Fibroblast of gingiva (primary cell): ENCODE measurements around the gene IL1A.

Experiments
- DNase-seq: peaks from one replicate; pipeline ENCODE4 v3.0.0-alpha.2; 2011; ENCODE audit warnings: low read depth

IL1A gene

DNA sequence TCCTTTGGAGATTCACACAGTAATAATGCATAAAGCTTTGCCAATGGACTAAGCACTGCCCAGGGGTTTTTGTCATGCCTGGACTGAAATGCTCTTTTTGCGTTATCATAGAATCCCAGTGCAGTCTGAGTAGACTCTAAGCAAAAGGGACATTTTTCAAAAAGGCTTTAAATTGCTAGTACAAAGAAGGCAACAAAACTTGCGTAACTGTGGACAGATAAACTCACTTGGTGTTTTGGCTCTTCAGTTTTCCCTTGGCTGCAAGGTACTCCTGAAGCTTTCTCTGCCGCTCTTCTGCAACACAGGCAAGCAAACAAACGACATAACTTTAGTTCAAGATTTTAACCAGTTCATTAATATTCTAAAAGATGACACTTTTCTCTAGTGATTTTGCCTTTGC, 22.0 kb downstream of the IL1A start:
- no peak for DNase-seq

- no peak for DNase-seq
Observed at GRCh38 chr2:112760149-112760548, 24.1 kb downstream of the IL1A start.

GRCh38 chr2:112758711-112759110, 25.6 kb downstream of the IL1A start:
- no peak for DNase-seq

GRCh38 chr2:112757265-112757664, 27.0 kb downstream of the IL1A start:
- peak; percentile 30 for DNase-seq

- DNase-seq: no peak
Observed at GRCh38 chr2:112756207-112756606, 28.1 kb downstream of the IL1A start.

DNA sequence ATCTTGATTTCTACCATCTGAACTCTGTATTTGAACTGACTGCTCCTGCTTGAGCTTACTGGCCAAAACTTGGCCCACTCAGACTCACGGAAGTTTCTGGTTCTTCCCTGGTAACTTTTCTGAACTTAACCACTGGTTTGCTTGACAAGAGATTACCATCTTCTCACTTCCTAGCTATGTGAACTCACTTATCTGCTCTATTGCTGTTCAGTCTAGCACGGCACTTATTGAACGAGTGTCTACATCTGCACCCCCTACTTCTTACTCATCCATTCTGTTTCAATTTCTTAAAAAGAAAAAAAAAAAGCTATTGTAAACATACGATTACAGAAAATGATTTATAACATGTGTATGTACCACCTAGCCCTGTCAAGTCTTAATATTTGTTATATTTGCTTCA, 28.8 kb downstream of the IL1A start:
- no peak for DNase-seq

GRCh38 chr2:112754564-112754963, 29.7 kb downstream of the IL1A start:
- no peak for DNase-seq

- DNase-seq: no peak
Observed at GRCh38 chr2:112752667-112753066, 31.6 kb downstream of the IL1A start.

- no peak for DNase-seq
Observed at GRCh38 chr2:112751451-112752197, 32.7 kb downstream of the IL1A start.

DNA sequence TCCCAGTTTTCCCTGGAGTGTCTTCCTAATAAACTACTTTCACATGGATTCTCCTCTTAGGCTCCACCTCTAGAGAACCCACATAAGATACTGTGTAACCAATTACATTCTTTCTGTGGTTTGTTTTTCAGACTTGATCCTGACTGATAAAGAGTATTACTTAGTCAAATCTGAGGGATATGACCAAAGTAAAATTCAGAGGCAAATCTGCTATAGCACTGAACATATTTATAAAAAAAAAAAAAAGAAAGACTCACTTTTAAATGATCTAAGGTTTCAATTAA, 33.8 kb downstream of the IL1A start:
- DNase-seq: no peak

DNA sequence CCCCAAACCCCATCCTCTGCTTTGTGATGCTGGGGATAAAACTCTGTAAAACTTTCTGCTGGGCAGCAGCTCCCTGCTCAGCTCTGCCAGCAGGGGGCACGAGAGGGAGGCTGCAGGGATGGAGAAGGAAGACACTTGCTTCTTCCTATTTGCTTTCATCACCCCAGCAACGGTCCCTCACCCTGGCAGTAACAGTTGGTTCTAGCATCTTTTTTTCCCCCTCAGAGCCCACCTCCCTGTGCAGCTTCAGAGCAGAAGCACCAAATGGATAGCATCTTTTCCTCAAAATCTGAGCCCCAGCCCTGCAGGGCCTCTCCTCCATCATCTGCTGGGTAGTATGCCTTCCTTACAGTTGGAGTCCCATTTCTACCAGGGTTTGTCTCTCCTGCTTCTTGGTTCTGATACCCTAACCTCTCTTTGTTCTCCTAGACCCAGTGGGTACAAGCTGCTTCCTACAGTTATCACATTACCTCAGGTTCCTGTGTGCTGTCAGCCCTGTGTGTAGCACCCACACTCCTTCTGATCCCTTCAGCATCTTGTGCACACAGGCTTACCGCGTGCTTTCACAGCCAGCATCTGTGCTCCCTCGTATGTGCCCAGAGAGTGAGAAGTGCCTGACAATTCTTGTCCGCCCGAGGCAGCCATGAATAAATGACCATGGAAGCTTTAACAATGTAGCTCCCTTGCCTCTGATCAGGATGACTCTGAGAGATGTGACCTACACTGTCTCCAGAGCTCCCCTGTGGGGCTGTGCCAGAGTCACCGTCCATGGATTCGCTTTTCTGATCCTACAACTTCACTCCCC, 34.3 kb downstream of the IL1A start:
- DNase-seq: peak; percentile 74

GRCh38 chr2:112740527-112740926, 43.8 kb downstream of the IL1A start:
- no peak for DNase-seq

- DNase-seq: no peak
Observed at GRCh38 chr2:112737542-112738232, 46.6 kb downstream of the IL1A start.

GRCh38 chr2:112733871-112734270, 50.4 kb downstream of the IL1A start:
- DNase-seq: no peak

- no peak for DNase-seq
Observed at GRCh38 chr2:112733456-112733855, 50.8 kb downstream of the IL1A start.

DNA sequence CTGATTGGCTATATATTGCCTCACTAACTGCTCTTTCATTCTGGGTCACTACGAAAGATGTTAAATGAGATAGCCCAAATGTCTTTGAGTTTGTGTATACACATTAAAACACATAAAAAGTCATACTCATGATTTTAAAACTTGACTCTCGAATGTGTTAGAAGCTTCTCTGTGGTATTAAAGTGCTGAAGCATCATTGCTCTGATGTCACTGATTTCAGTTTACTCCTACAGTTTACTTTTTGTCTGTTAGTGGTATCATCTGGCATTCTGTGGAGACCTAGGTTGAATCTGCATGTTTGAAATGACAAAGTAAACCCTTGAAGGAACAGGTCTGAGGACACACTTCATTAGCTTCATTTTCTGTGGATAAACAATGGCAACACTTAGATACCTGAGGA, 52.8 kb downstream of the IL1A start:
- no peak for DNase-seq

DNA sequence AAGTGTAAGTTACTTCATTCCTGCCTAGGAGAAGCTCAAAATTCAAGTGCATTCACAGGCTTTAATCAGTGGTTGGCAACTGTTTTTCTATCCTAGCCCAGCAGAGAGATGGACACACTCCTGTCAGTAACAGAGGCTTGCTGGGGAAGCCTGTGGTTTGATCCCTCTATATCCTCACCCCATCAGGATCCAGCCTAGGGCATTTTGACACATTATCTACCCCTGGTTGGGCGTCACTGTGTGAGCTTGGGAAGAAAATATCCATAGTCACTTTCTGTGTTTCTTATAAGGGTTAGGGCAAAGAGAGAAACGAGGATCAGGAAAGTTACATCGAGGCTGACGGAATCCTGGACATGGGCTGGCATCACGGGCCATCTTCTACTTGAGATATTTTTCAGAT, 53.5 kb downstream of the IL1A start:
- no peak for DNase-seq

DNA sequence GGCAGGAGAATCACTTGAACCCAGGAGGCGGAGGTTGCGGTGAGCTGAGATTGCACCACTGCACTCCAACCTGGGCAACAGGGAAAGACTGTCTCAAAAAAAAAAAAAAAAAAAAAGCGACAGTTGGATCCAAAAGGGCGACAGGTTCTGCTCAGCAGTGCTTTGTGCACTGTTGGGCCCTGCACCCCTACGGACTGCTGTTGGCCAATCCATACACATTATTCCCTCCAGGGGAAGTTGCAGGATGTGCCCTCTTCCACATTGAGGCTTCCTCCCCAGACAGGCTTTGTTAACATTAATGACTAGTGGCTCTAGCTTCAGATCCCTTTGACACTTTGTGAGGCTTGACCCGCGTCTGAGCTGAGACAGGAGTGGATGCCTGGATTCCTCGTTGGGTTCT, 54.1 kb downstream of the IL1A start:
- DNase-seq: no peak

GRCh38 chr2:112728378-112729175, 55.7 kb downstream of the IL1A start:
- DNase-seq: no peak

- DNase-seq: no peak
Observed at GRCh38 chr2:112728029-112728362, 56.3 kb downstream of the IL1A start.

DNA sequence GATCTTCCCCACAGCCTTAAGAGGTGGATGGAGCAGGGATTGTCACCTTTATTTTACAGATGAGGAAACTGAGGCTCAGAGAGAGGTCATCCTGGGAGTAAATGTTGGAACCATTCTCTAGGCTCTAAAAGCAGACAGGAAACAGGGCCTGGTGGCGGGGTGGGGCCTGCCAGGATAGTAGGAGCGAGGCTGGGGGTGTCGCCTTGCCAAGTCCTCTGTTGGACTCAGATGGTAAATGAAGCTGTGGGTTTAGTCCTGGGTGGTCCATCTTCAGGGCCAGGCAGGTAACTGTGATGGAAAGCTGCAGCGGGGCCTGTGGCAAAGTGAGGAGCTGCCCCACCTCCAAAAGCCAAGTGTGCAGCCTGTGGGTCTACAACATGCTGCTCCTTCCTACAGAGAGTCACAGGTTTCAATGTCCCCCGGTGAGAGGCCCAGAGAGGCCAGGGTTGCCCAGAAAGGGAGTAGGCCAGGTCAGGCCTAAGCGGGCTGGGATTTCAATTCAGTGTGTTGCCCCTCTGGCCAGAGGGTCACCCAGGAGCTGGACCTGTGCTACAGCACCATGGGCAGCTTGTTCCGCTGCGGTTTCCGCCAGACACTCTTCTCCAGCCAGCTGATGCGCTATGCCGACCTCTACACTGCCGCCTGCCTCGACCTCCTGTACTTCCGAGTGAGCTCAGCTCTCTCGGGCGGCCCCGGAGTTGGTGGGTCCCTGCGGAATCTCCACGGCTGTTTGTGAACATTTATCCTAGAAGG, 56.8 kb downstream of the IL1A start:
- DNase-seq: no peak
